Esophagus muscularis mucosa (tissue), 4 donors: ENCODE results near the gene EEIG2.

Experiments
- CTCF ChIP-seq, 3 experiments: fragments of 200-600 bp in 2 of 3; fragments of 450-650 bp in 1 of 3; sonication (generic) in 2 of 3; IDR thresholded peaks; one replicate each; pipeline ENCODE4 v1.5.1; 2017 to 2019; ENCODE audit warnings: antibody characterized with exemption in 3 of 3, mild to moderate bottlenecking in 2 of 3, moderate library complexity in 1 of 3
- EP300 ChIP-seq: sonication (generic); formaldehyde crosslinking; IDR thresholded peaks from one replicate; pipeline ENCODE4 v1.6.1; 2017; ENCODE audit warnings: antibody characterized with exemption
- POLR2A ChIP-seq: fragments of 450-650 bp; IDR thresholded peaks from one replicate; pipeline ENCODE4 v1.6.1; 2017; ENCODE audit warnings: antibody characterized with exemption, moderate library complexity, mild to moderate bottlenecking, low read depth
- POLR2AphosphoS5 ChIP-seq, 2 donors: sonication (generic); formaldehyde crosslinking; IDR thresholded peaks; one replicate each; pipeline ENCODE4 v1.6.1; 2017; ENCODE audit warnings: antibody characterized with exemption in 2 of 2

GRCh38 chr1:108584428-108584856, 24.5 kb downstream of the EEIG2 start:
- TF ChIP-seq CTCF (IDR thresholded peaks at IDR 0.05): no peak
- TF ChIP-seq EP300: no peak
- no peak for TF ChIP-seq POLR2A
- TF ChIP-seq POLR2AphosphoS5 (IDR thresholded peaks at IDR 0.05): no peak
